ENCODE results near the gene ATP13A5. TPM values are rescaled to one million over a fixed set of nuclear protein-coding genes. Genes with fewer than 3 reads are reported as not detected.

Gene ATP13A5
- total RNA-seq, 6 experiments from 2014 or later = not detected

DNA sequence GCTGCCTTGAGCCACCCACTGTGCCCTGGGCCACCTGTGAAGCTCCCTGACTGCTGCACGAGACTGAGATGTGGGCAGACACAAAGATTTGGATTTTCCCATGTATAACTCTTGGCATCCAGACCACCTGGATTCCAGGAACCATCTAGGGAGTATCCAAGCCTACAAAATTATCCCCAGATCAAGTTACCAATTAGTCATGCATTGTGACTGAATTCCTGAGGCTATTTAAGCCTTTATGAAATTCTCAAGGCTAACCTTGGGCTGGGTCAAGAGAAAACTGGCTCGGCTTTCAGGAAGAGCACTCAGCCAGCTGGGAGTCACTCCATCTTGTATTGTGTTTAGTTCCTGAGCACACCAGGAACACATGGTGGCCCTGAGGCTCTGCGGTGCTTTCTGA lies 13.3 kb upstream of the ATP13A5 start:
- Histone ChIP-seq H3K4me3 (no peak overlapping the region), H3K27me3 (no peaks in the 10 kb centered on the region), H3K36me3 (no peaks in the 10 kb centered on the region), H3K27ac (no peak overlapping the region), H3K9me3 (no peaks in the 10 kb centered on the region), H3K4me1 (no peaks in the 10 kb centered on the region)
- ATAC-seq (peak in 1 of 4 donors; percentile 29), DNase-seq (no peak)
- TF ChIP-seq CTCF (IDR thresholded peaks at IDR 0.05) (no peak), POLR2A (IDR thresholded peaks at IDR 0.05) (no peak)
- WGBS (ENCODE audit: insufficient coverage, low coverage, low lambda C conversion rate, missing lambda C conversion rate) = 89% methylated on average over 3 of the region's 3 CpGs
- intact Hi-C loops (cut with DNase I) = no loop called here

- TF ChIP-seq CTCF (IDR thresholded peaks at IDR 0.05) = no peak
- TF ChIP-seq POLR2A (IDR thresholded peaks at IDR 0.05) = no peak
- Histone ChIP-seq H3K27ac (no peak overlapping the region), H3K36me3 (no peaks in the 10 kb centered on the region), H3K27me3 (no peaks in the 10 kb centered on the region), H3K4me1 (no peaks in the 10 kb centered on the region), H3K4me3 (no peak overlapping the region), H3K9me3 (no peaks in the 10 kb centered on the region)
- DNase-seq (no peak), ATAC-seq (no peak)
- 65% methylated on average over 2 of the region's 2 CpGs for WGBS (ENCODE audit: insufficient coverage, low coverage, low lambda C conversion rate, missing lambda C conversion rate)
- intact Hi-C loops (cut with DNase I) = no loop called here
Measured at GRCh38 chr3:193389335-193389734, 10.8 kb upstream of the ATP13A5 start.

DNA sequence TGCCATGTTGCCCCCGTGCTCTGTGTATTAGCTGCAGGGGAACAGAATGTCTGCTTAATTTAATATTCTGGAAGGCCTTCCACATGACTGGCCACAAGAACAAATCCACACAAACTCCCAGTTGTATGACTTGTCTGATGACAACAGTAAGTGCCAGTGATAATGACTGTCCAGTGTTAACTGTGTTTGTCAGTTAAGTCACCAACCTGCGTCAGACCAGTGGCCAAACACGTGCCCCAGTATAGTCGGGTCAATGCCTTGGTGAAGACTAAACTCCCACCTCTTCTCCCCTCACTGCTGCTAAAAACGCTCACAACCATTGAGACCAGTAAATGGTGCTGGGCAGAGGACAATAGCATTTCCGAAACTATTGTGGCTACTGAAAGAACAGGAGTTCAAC lies 9.8 kb upstream of the ATP13A5 start:
- WGBS (ENCODE audit: insufficient coverage, low coverage, low lambda C conversion rate, missing lambda C conversion rate) = 46% methylated on average over 6 of the region's 6 CpGs
- Histone ChIP-seq H3K27me3 (no peaks in the 10 kb centered on the region), H3K36me3 (no peaks in the 10 kb centered on the region), H3K4me1 (no peaks in the 10 kb centered on the region), H3K4me3 (no peak overlapping the region), H3K27ac (no peak overlapping the region), H3K9me3 (no peaks in the 10 kb centered on the region)
- intact Hi-C loops (cut with DNase I) = no loop called here
- no peak for TF ChIP-seq POLR2A (IDR thresholded peaks at IDR 0.05)
- no peak for TF ChIP-seq CTCF (IDR thresholded peaks at IDR 0.05)
- DNase-seq (no peak), ATAC-seq (no peak)

GRCh38 chr3:193387596-193387995 lies 9.0 kb upstream of the ATP13A5 start:
- WGBS (ENCODE audit: insufficient coverage, low coverage, low lambda C conversion rate, missing lambda C conversion rate) = 22% methylated on average over 2 of the region's 2 CpGs
- ATAC-seq = no peak
- Histone ChIP-seq H3K36me3 (no peaks in the 10 kb centered on the region), H3K4me1 (no peaks in the 10 kb centered on the region), H3K27me3 (no peaks in the 10 kb centered on the region), H3K9me3 (no peaks in the 10 kb centered on the region), H3K4me3 (no peak overlapping the region), H3K27ac (no peak overlapping the region)
- intact Hi-C loops (cut with DNase I) = no loop called here
- TF ChIP-seq POLR2A (IDR thresholded peaks at IDR 0.05) (no peak), CTCF (IDR thresholded peaks at IDR 0.05) (no peak)
- no peak for DNase-seq

GRCh38 chr3:193377591-193377990 lies 962 bp downstream of the ATP13A5 start:
- Histone ChIP-seq H3K4me1 (no peaks in the 10 kb centered on the region), H3K36me3 (no peaks in the 10 kb centered on the region), H3K4me3 (no peak overlapping the region), H3K27ac (no peak overlapping the region), H3K27me3 (no peaks in the 10 kb centered on the region), H3K9me3 (no peaks in the 10 kb centered on the region)
- DNase-seq (no peak), ATAC-seq (no peak)
- intact Hi-C loops (cut with DNase I) = no loop called here
- TF ChIP-seq POLR2A (IDR thresholded peaks at IDR 0.05) (no peak), CTCF (IDR thresholded peaks at IDR 0.05) (no peak)
- WGBS (ENCODE audit: insufficient coverage, low coverage, low lambda C conversion rate, missing lambda C conversion rate) = 28% methylated on average over 2 of the region's 2 CpGs
